CD14-positive monocyte (primary cell): ENCODE data around the gene OSCP1. TPM values are rescaled to one million over a fixed set of nuclear protein-coding genes. Genes with fewer than 3 reads are reported as not detected.

Experiments
- DNase-seq, 3 donors: peaks; one replicate each; pipeline ENCODE4 v3.0.0-alpha.2; 2011 to 2022
- H2AFZ ChIP-seq: 2 replicates; pipeline ENCODE4 v1.6.0; 2012; ENCODE audit warnings: mild to moderate bottlenecking, low read depth, low read length, inconsistent platforms; ENCODE audit not compliant: insufficient read depth, poor library complexity, severe bottlenecking
- H3K27ac ChIP-seq, 2 donors: 1 replicate in 1 of 2; 2 replicates in 1 of 2; pipeline ENCODE4 v1.5.1; 2012 to 2013; ENCODE audit warnings: low read length in 2 of 2, control low read depth in 1 of 2, inconsistent platforms in 1 of 2, low read depth in 1 of 2, mild to moderate bottlenecking in 1 of 2
- H3K27me3 ChIP-seq, 2 donors: one replicate each; pipeline versions ENCODE4 v1.6.0 to v1.6.1; 2011 to 2013; ENCODE audit warnings: low read length in 2 of 2; ENCODE audit not compliant: control insufficient read depth in 2 of 2, insufficient read depth in 2 of 2
- H3K36me3 ChIP-seq, 2 donors: replicated peaks in 1 of 2; 1 replicate in 1 of 2; 2 replicates in 1 of 2; pipeline versions ENCODE4 v1.5.1 to v1.6.1; 2012 to 2013; ENCODE audit warnings: low read length in 2 of 2, control low read depth in 1 of 2, inconsistent platforms in 1 of 2, mild to moderate bottlenecking in 1 of 2; ENCODE audit not compliant: insufficient read depth in 2 of 2, control insufficient read depth in 1 of 2
- H3K4me1 ChIP-seq, 2 donors: 1 replicate in 1 of 2; 2 replicates in 1 of 2; pipeline versions ENCODE4 v1.5.1 to v1.6.1; 2012 to 2013; ENCODE audit warnings: low read length in 2 of 2, control low read depth in 1 of 2, inconsistent platforms in 1 of 2, mild to moderate bottlenecking in 1 of 2, moderate library complexity in 1 of 2; ENCODE audit not compliant: insufficient read depth in 2 of 2, control insufficient read depth in 1 of 2
- H3K4me2 ChIP-seq: replicated peaks from 2 replicates; pipeline ENCODE3; 2012; ENCODE audit warnings: low read length, moderate library complexity, mild to moderate bottlenecking; ENCODE audit not compliant: poor library complexity, severe bottlenecking; ENCODE audit errors: extremely low read depth
- H3K4me3 ChIP-seq, 3 experiments: fragments of 200-600 bp in 1 of 3; sonication (generic) in 1 of 3; replicated peaks in 1 of 3; 1 replicate in 2 of 3; 2 replicates in 1 of 3; pipeline ENCODE4 v1.5.1; 2011 to 2013; ENCODE audit warnings: low read length in 3 of 3, mild to moderate bottlenecking in 3 of 3, control low read depth in 2 of 3, low read depth in 2 of 3, inconsistent platforms in 1 of 3, moderate library complexity in 1 of 3
- H3K79me2 ChIP-seq: 2 replicates; pipeline ENCODE4 v1.6.0; 2012; ENCODE audit warnings: mild to moderate bottlenecking, control low read depth, inconsistent platforms, low read length, moderate library complexity; ENCODE audit not compliant: insufficient read depth
- H3K9ac ChIP-seq: 2 replicates; pipeline ENCODE4 v1.6.0; 2017; ENCODE audit warnings: low read length, mild to moderate bottlenecking; ENCODE audit not compliant: insufficient read depth, poor library complexity, severe bottlenecking
- H3K9me3 ChIP-seq, 2 donors: replicated peaks in 1 of 2; 1 replicate in 1 of 2; 2 replicates in 1 of 2; pipeline versions ENCODE4 v1.5.1 to v1.6.1; 2012 to 2013; ENCODE audit warnings: low read length in 2 of 2, control low read depth in 1 of 2; ENCODE audit not compliant: control insufficient read depth in 1 of 2, insufficient read depth in 1 of 2
- H4K20me1 ChIP-seq: 2 replicates; pipeline ENCODE4 v1.6.0; 2012; ENCODE audit warnings: mild to moderate bottlenecking, low read length, control low read depth, moderate library complexity; ENCODE audit not compliant: insufficient read depth
- H3K27ac Mint-ChIP-seq, 7 donors: one replicate each; pipeline ENCODE4 v1.8.0; 2020; ENCODE audit warnings: mild to moderate bottlenecking in 7 of 7, mixed read lengths in 7 of 7, moderate library complexity in 6 of 7, inconsistent platforms in 2 of 7
- H3K27me3 Mint-ChIP-seq, 3 donors: one replicate each; pipeline ENCODE4 v1.8.0; 2021 to 2022; ENCODE audit warnings: low read depth in 3 of 3, mild to moderate bottlenecking in 3 of 3, mixed read lengths in 3 of 3, moderate library complexity in 3 of 3, inconsistent platforms in 1 of 3
- H3K36me3 Mint-ChIP-seq, 2 donors: one replicate each; pipeline ENCODE4 v1.8.0; 2020; ENCODE audit warnings: mixed read lengths in 2 of 2, inconsistent platforms in 1 of 2, mild to moderate bottlenecking in 1 of 2
- H3K4me1 Mint-ChIP-seq: one replicate; pipeline ENCODE4 v1.8.0; 2020; ENCODE audit warnings: mild to moderate bottlenecking, mixed read lengths
- H3K4me3 Mint-ChIP-seq, 2 donors: one replicate each; pipeline ENCODE4 v1.8.0; 2020; ENCODE audit warnings: mild to moderate bottlenecking in 2 of 2, mixed read lengths in 2 of 2, moderate library complexity in 1 of 2
- H3K9me3 Mint-ChIP-seq, 7 donors: one replicate each; pipeline ENCODE4 v1.8.0; 2020 to 2022; ENCODE audit warnings: mixed read lengths in 7 of 7, mild to moderate bottlenecking in 6 of 7, moderate library complexity in 6 of 7, inconsistent platforms in 2 of 7
- WGBS: methylation state at CpG from one replicate; pipeline ENCODE4 v1.1.5; 2013; ENCODE audit warnings: missing lambda C conversion rate; ENCODE audit not compliant: insufficient coverage; 5-methylcytosine and 5-hydroxymethylcytosine counted together
- intact Hi-C, 2 donors: fragments of 100-400 bp; cut with micrococcal nuclease; formaldehyde crosslinking; loops; one replicate each; pipeline versions ENCODE4 v1.15.0 to v1.15.1; 2023
- polyA plus RNA-seq, 3 donors: library from polyadenylated mRNA; depleted of rRNA in 1 of 3; unstranded in 2 of 3; stranded (reverse) in 1 of 3; fragments of 300-500 nt in 2 of 3; fragments of >200 nt in 1 of 3; fragmentation: Illumina TruSeq in 2 of 3; gene quantifications; 1 replicate in 2 of 3; 2 replicates in 1 of 3; pipeline ENCODE4 v1.2.3, GENCODE V29; 2012 to 2021
- TF ChIP-seq, protein P1 (sequence below): fragments of 200-600 bp; IDR thresholded peaks from one replicate; pipeline ENCODE4 v1.8.0; 2022; ENCODE audit warnings: antibody characterized with exemption, mild to moderate bottlenecking

OSCP1 gene
- polyA plus RNA-seq, 3 donors, result 0.12 to 0.82 TPM; not detected in 1

DNA sequence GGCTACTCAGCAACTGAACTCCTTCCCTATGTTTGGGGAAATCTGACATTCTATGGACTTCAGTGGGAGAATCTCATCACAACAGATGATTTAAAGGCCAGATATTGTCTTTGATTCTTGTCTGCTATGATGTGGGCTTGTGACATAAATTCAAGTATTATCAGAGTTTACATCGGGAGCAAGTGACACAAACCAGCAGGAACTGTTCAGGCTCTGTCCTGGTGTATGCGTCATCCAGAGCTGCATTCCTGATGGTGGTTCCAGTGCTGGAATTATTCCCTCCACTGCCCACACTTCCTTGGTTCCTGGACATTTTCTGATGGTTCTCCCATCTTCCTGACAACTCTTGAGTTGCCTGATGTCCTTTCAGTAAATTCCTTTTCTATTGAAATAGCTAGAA, 41.8 kb downstream of the OSCP1 start:
- Histone ChIP-seq H3K27ac (no peak overlapping the region), H3K4me2 (no peak overlapping the region), H3K79me2 (no peaks in the 10 kb centered on the region), H3K36me3 (peaks cover 6 to 17% of the 10 kb centered on the region in 2 donors), H4K20me1 (no peaks in the 10 kb centered on the region), H2AFZ (no peak overlapping the region), H3K9ac (no peak overlapping the region), H3K4me1 (no peaks in the 10 kb centered on the region), H3K27me3 (no peaks in the 10 kb centered on the region), H3K4me3 (no peak overlapping the region), H3K9me3 (peaks cover 0 to 2% of the 10 kb centered on the region in 2 donors)
- peaks cover 0 to 3% (median 1%) of the 10 kb centered on the region in 3 donors for H3K27me3 Mint-ChIP-seq
- H3K36me3 Mint-ChIP-seq, result peaks cover 33 to 37% of the 10 kb centered on the region in 2 donors
- H3K27ac Mint-ChIP-seq, result no peak overlapping the region
- peaks cover 7% of the 10 kb centered on the region for H3K4me1 Mint-ChIP-seq
- WGBS, result 100% methylated on average over 2 of the region's 2 CpGs
- intact Hi-C loops, result no loop called here
- TF ChIP-seq, protein P1, sequence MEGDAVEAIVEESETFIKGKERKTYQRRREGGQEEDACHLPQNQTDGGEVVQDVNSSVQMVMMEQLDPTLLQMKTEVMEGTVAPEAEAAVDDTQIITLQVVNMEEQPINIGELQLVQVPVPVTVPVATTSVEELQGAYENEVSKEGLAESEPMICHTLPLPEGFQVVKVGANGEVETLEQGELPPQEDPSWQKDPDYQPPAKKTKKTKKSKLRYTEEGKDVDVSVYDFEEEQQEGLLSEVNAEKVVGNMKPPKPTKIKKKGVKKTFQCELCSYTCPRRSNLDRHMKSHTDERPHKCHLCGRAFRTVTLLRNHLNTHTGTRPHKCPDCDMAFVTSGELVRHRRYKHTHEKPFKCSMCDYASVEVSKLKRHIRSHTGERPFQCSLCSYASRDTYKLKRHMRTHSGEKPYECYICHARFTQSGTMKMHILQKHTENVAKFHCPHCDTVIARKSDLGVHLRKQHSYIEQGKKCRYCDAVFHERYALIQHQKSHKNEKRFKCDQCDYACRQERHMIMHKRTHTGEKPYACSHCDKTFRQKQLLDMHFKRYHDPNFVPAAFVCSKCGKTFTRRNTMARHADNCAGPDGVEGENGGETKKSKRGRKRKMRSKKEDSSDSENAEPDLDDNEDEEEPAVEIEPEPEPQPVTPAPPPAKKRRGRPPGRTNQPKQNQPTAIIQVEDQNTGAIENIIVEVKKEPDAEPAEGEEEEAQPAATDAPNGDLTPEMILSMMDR, result no peak
- H3K9me3 Mint-ChIP-seq, result peaks cover 0 to 9% (median 4%) of the 10 kb centered on the region in 7 donors
- DNase-seq, result no peak
- H3K4me3 Mint-ChIP-seq, result no peak overlapping the region

DNA sequence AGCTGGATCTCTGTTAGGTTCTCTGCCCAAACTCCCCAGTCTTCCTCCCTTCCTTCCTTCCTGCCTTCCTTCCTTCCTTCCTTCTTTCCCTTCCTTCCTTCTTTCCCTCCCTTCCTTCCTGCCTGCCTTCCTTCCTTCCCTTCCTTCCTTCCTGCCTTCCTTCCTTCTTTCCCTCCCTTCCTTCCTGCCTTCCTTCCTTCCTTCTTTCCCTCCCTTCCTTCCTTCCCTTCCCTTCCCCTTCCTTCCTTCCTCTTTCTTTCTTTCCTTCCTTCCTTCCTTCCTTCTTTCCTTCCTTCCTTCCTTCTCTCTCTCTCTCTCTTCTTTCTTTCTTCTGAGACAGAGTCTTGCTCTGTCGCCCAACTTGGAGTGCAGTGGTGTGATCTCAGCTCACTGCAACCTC, 43.8 kb downstream of the OSCP1 start:
- peaks cover 0 to 2% of the 10 kb centered on the region in 2 donors for H3K9me3 ChIP-seq
- peaks cover 6 to 17% of the 10 kb centered on the region in 2 donors for H3K36me3 ChIP-seq
- H3K79me2 ChIP-seq, result peaks cover 10% of the 10 kb centered on the region
- no peak overlapping the region for H3K9ac ChIP-seq
- no peak overlapping the region for H3K4me2 ChIP-seq
- TF ChIP-seq, protein P1, result no peak
- Mint-ChIP-seq H3K9me3 (peaks cover 0 to 12% (median 4%) of the 10 kb centered on the region in 7 donors), H3K27me3 (peaks cover 0 to 6% (median 1%) of the 10 kb centered on the region in 3 donors), H3K4me1 (peaks cover 10% of the 10 kb centered on the region), H3K27ac (peak overlapping the region in 6 of 7 donors; percentile 45 to 86 (median 68)), H3K36me3 (peaks cover 31 to 35% of the 10 kb centered on the region in 2 donors), H3K4me3 (no peak overlapping the region)
- WGBS, result no CpG with 5 or more reads among the region's 1 CpG
- peaks cover 5 to 9% of the 10 kb centered on the region in 2 donors for H3K4me1 ChIP-seq
- H3K4me3 ChIP-seq, result no peak overlapping the region
- H3K27ac ChIP-seq, result peak overlapping the region in 1 of 2 donors; percentile 48
- intact Hi-C loops, result no loop called here
- H4K20me1 ChIP-seq, result no peaks in the 10 kb centered on the region
- H2AFZ ChIP-seq, result no peak overlapping the region
- DNase-seq, result no peak
- H3K27me3 ChIP-seq, result no peaks in the 10 kb centered on the region
